Neural progenitor cell (in vitro differentiated cells): ENCODE measurements around the gene GFPT1. TPM values are rescaled to one million over a fixed set of nuclear protein-coding genes. Genes with fewer than 3 reads are reported as not detected.

Source experiments
- DNase-seq: peaks from one replicate; pipeline ENCODE4 v3.0.0-alpha.2; 2016; ENCODE audit warnings: low spot score
- H2AFZ ChIP-seq: fragments of 200-600 bp; sonication (generic); replicated peaks from 2 replicates; pipeline ENCODE4 v1.6.1; 2016; ENCODE audit warnings: antibody characterized with exemption
- H3F3A ChIP-seq: fragments of 200-600 bp; sonication (generic); 2 replicates; pipeline ENCODE4 v1.6.1; 2016; ENCODE audit warnings: antibody characterized with exemption, low read depth
- H3K27ac ChIP-seq: fragments of 200-600 bp; sonication (generic); 2 replicates; pipeline ENCODE4 v1.5.1; 2016; ENCODE audit warnings: mild to moderate bottlenecking
- H3K27me3 ChIP-seq: fragments of 200-600 bp; sonication (generic); 2 replicates; pipeline ENCODE4 v1.6.1; 2016; ENCODE audit warnings: mild to moderate bottlenecking, moderate library complexity
- H3K36me3 ChIP-seq: fragments of 200-600 bp; sonication (generic); 2 replicates; pipeline ENCODE4 v1.5.1; 2016
- H3K4me1 ChIP-seq: fragments of 200-600 bp; sonication (generic); 2 replicates; pipeline ENCODE4 v1.6.1; 2016; ENCODE audit warnings: mixed run types
- H3K4me2 ChIP-seq: fragments of 200-600 bp; sonication (generic); 2 replicates; pipeline ENCODE4 v1.6.1; 2016
- H3K4me3 ChIP-seq: fragments of 200-600 bp; sonication (generic); 2 replicates; pipeline ENCODE4 v1.5.1; 2016
- H3K79me2 ChIP-seq: fragments of 200-600 bp; sonication (generic); 2 replicates; pipeline ENCODE4 v1.6.1; 2016; ENCODE audit warnings: low read depth
- H3K9ac ChIP-seq: fragments of 200-600 bp; sonication (generic); 2 replicates; pipeline ENCODE4 v1.6.1; 2016
- H3K9me3 ChIP-seq: fragments of 200-600 bp; sonication (generic); 2 replicates; pipeline ENCODE4 v1.5.1; 2016; ENCODE audit warnings: low read depth
- H4K20me1 ChIP-seq: fragments of 200-600 bp; sonication (generic); 2 replicates; pipeline ENCODE4 v1.6.1; 2016; ENCODE audit warnings: low read depth
- H3K27ac Mint-ChIP-seq: 3 replicates; pipeline ENCODE4 v1.8.0; 2021; ENCODE audit warnings: mixed read lengths
- H3K27me3 Mint-ChIP-seq: 2 replicates; pipeline ENCODE4 v1.8.0; 2022; ENCODE audit warnings: low read depth, mild to moderate bottlenecking, inconsistent platforms, moderate library complexity, mixed read lengths; ENCODE audit not compliant: insufficient read depth
- H3K36me3 Mint-ChIP-seq: 3 replicates; pipeline ENCODE4 v1.8.0; 2021; ENCODE audit warnings: mixed read lengths
- H3K4me1 Mint-ChIP-seq: 3 replicates; pipeline ENCODE4 v1.8.0; 2021; ENCODE audit warnings: mixed read lengths
- H3K4me3 Mint-ChIP-seq: 3 replicates; pipeline ENCODE4 v1.8.0; 2021; ENCODE audit warnings: mild to moderate bottlenecking, moderate library complexity, mixed read lengths
- H3K9me3 Mint-ChIP-seq: 3 replicates; pipeline ENCODE4 v1.8.0; 2020; ENCODE audit warnings: mixed read lengths
- CTCF ChIP-seq: fragments of 200-600 bp; sonication (generic); IDR thresholded peaks from 2 replicates; pipeline ENCODE4 v1.5.1; 2017; ENCODE audit warnings: antibody characterized with exemption, mild to moderate bottlenecking
- EZH2 ChIP-seq: fragments of 200-600 bp; sonication (generic); IDR thresholded peaks from 2 replicates; pipeline ENCODE4 v1.6.1; 2017; ENCODE audit warnings: antibody characterized with exemption, mild to moderate bottlenecking, moderate library complexity
- EZH2phosphoT487 ChIP-seq: fragments of 200-600 bp; sonication (generic); IDR thresholded peaks from 2 replicates; pipeline ENCODE4 v1.6.1; 2017; ENCODE audit warnings: antibody characterized with exemption
- total RNA-seq: library from RNA; depleted of rRNA; stranded (reverse); fragments of >200 nt; gene quantifications from 2 replicates; pipeline ENCODE4 v1.2.3, GENCODE V29; 2015; ENCODE audit warnings: low replicate concordance

The GFPT1 gene
- total RNA-seq, 1 donor from 2014 or later: 54.3 TPM

- Histone ChIP-seq H4K20me1 (no peaks in the 10 kb centered on the region), H3F3A (peaks cover 14% of the 10 kb centered on the region), H3K4me2 (no peak overlapping the region), H3K9me3 (no peaks in the 10 kb centered on the region), H3K4me3 (no peak overlapping the region), H3K27me3 (no peaks in the 10 kb centered on the region), H3K36me3 (peaks cover 10% of the 10 kb centered on the region), H3K79me2 (no peaks in the 10 kb centered on the region), H2AFZ (no peak overlapping the region), H3K9ac (no peak overlapping the region), H3K27ac (no peak overlapping the region), H3K4me1 (peaks cover 16% of the 10 kb centered on the region)
- Mint-ChIP-seq H3K4me1 (peaks cover 8% of the 10 kb centered on the region), H3K27ac (no peak overlapping the region), H3K4me3 (no peak overlapping the region), H3K27me3 (no peaks in the 10 kb centered on the region), H3K9me3 (no peaks in the 10 kb centered on the region), H3K36me3 (peaks cover 37% of the 10 kb centered on the region)
- TF ChIP-seq EZH2phosphoT487: no peak
- no peak for TF ChIP-seq EZH2
- no peak for TF ChIP-seq CTCF
- DNase-seq: no peak
Observed at GRCh38 chr2:69340101-69340775, 46.8 kb downstream of the GFPT1 start.

GRCh38 chr2:69335311-69335710 lies 51.7 kb downstream of the GFPT1 start:
- no peak overlapping the region for H3K4me3 Mint-ChIP-seq
- no peak overlapping the region for H3K27ac Mint-ChIP-seq
- no peaks in the 10 kb centered on the region for H3K4me1 Mint-ChIP-seq
- no peak for TF ChIP-seq EZH2
- no peak for TF ChIP-seq EZH2phosphoT487
- TF ChIP-seq CTCF: no peak
- H3K9me3 Mint-ChIP-seq: no peaks in the 10 kb centered on the region
- Histone ChIP-seq H3K4me2 (no peak overlapping the region), H3K79me2 (no peaks in the 10 kb centered on the region), H3K9ac (no peak overlapping the region), H3K4me3 (no peak overlapping the region), H3K9me3 (no peaks in the 10 kb centered on the region), H3K27me3 (no peaks in the 10 kb centered on the region), H4K20me1 (no peaks in the 10 kb centered on the region), H3K4me1 (no peaks in the 10 kb centered on the region), H3F3A (no peaks in the 10 kb centered on the region), H2AFZ (no peak overlapping the region), H3K36me3 (peaks cover 8% of the 10 kb centered on the region), H3K27ac (no peak overlapping the region)
- H3K27me3 Mint-ChIP-seq: no peaks in the 10 kb centered on the region
- no peak for DNase-seq
- peaks cover 31% of the 10 kb centered on the region for H3K36me3 Mint-ChIP-seq

- no peak overlapping the region for H3K9ac ChIP-seq
- no peak overlapping the region for H2AFZ ChIP-seq
- H4K20me1 ChIP-seq: no peaks in the 10 kb centered on the region
- H3K27ac ChIP-seq: no peak overlapping the region
- H3K27ac Mint-ChIP-seq: no peak overlapping the region
- no peak for DNase-seq
- peaks cover 3% of the 10 kb centered on the region for H3K36me3 ChIP-seq
- no peaks in the 10 kb centered on the region for H3F3A ChIP-seq
- no peaks in the 10 kb centered on the region for H3K27me3 Mint-ChIP-seq
- H3K36me3 Mint-ChIP-seq: peaks cover 36% of the 10 kb centered on the region
- H3K4me1 Mint-ChIP-seq: no peaks in the 10 kb centered on the region
- TF ChIP-seq EZH2phosphoT487 (no peak), EZH2 (no peak)
- no peak overlapping the region for H3K4me2 ChIP-seq
- no peaks in the 10 kb centered on the region for H3K27me3 ChIP-seq
- H3K4me1 ChIP-seq: no peaks in the 10 kb centered on the region
- H3K4me3 ChIP-seq: no peak overlapping the region
- H3K4me3 Mint-ChIP-seq: no peak overlapping the region
- H3K9me3 Mint-ChIP-seq: no peaks in the 10 kb centered on the region
- no peaks in the 10 kb centered on the region for H3K79me2 ChIP-seq
- H3K9me3 ChIP-seq: no peaks in the 10 kb centered on the region
Observed at GRCh38 chr2:69333352-69333751, 53.7 kb downstream of the GFPT1 start.

GRCh38 chr2:69330781-69331180 lies 56.2 kb downstream of the GFPT1 start:
- no peaks in the 10 kb centered on the region for H3K79me2 ChIP-seq
- no peak overlapping the region for H3K9ac ChIP-seq
- H3K27me3 ChIP-seq: no peaks in the 10 kb centered on the region
- H2AFZ ChIP-seq: no peak overlapping the region
- H4K20me1 ChIP-seq: no peaks in the 10 kb centered on the region
- Mint-ChIP-seq H3K36me3 (peaks cover 36% of the 10 kb centered on the region), H3K27ac (no peak overlapping the region), H3K9me3 (no peaks in the 10 kb centered on the region), H3K4me1 (no peaks in the 10 kb centered on the region), H3K27me3 (no peaks in the 10 kb centered on the region), H3K4me3 (no peak overlapping the region)
- no peak overlapping the region for H3K4me3 ChIP-seq
- H3K4me1 ChIP-seq: no peaks in the 10 kb centered on the region
- no peaks in the 10 kb centered on the region for H3F3A ChIP-seq
- TF ChIP-seq EZH2phosphoT487 (no peak), EZH2 (no peak), CTCF (no peak)
- no peaks in the 10 kb centered on the region for H3K9me3 ChIP-seq
- DNase-seq: no peak
- H3K36me3 ChIP-seq: peaks cover 3% of the 10 kb centered on the region
- H3K27ac ChIP-seq: no peak overlapping the region
- H3K4me2 ChIP-seq: no peak overlapping the region
